Cardiac muscle cell (in vitro differentiated cells and primary cell): ENCODE results near the gene ADRA2C. TPM values are rescaled to one million over a fixed set of nuclear protein-coding genes. Genes with fewer than 3 reads are reported as not detected.

Source experiments
- DNase-seq, 2 donors: peaks; one replicate each; pipeline versions ENCODE4 v3.0.0 to v3.0.0-alpha.2; 2010 to 2017; ENCODE audit warnings: low read depth in 1 of 2, low spot score in 1 of 2
- H3K27ac ChIP-seq: fragments of 200-600 bp; sonication (generic); 2 replicates; pipeline ENCODE4 v1.5.1; 2016
- H3K27me3 ChIP-seq: fragments of 200-600 bp; sonication (generic); 2 replicates; pipeline ENCODE4 v1.6.0; 2016; ENCODE audit warnings: control low read depth
- H3K36me3 ChIP-seq: fragments of 200-600 bp; sonication (generic); 2 replicates; pipeline ENCODE4 v1.5.1; 2016; ENCODE audit warnings: control low read depth
- H3K4me1 ChIP-seq: fragments of 200-600 bp; sonication (generic); 2 replicates; pipeline ENCODE4 v1.8.1; 2017; ENCODE audit warnings: low read depth, mild to moderate bottlenecking, mixed run types
- H3K4me3 ChIP-seq: fragments of 200-600 bp; sonication (generic); 2 replicates; pipeline ENCODE4 v1.5.1; 2016; ENCODE audit warnings: mild to moderate bottlenecking
- H3K9me3 ChIP-seq: fragments of 200-600 bp; sonication (generic); 2 replicates; pipeline ENCODE4 v1.5.1; 2017; ENCODE audit warnings: low read depth, mild to moderate bottlenecking, control low read depth
- polyA plus RNA-seq: library from polyadenylated mRNA; unstranded; fragments of >200 nt; fragmentation: Nextera tagmentation; extraction: Ambion mirVana; gene quantifications from 2 replicates; pipeline ENCODE4 v1.2.1, GENCODE V29; 2016
- total RNA-seq: library from RNA; depleted of rRNA; stranded (reverse); fragments of >200 nt; gene quantifications from 2 replicates; pipeline ENCODE4 v1.2.3, GENCODE V29; 2016
- TF ChIP-seq, protein P1 (sequence below): IDR thresholded peaks from 2 replicates; pipeline ENCODE4 v1.5.1; 2012; ENCODE audit warnings: low read depth, mild to moderate bottlenecking, low read length

The ADRA2C gene
- total and polyA plus RNA-seq, 2 experiments from 2014 or later = 8.5 to 8.6 TPM

DNA sequence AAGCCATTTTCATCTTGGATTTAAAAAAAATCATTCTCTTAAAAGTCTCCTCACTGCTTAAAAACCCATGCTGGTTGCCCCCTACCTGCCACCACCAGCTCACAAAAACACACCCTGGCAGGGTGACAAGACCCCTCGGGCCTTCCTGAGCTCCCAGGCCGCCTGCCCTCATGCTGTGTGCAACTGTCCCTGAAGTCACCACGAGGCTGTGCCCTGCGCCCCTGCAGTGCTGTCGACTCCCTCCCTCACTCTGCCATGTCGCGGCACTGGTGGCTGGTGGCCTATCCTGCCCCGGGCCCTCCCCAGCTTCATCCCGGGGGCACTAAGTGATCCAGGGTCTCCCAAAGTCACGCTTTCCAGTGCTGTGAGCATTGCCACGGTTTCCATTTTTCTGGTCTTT, 46.3 kb upstream of the ADRA2C start:
- peaks cover 3% of the 10 kb centered on the region for H3K4me1 ChIP-seq
- H3K9me3 ChIP-seq = no peaks in the 10 kb centered on the region
- TF ChIP-seq, protein P1, sequence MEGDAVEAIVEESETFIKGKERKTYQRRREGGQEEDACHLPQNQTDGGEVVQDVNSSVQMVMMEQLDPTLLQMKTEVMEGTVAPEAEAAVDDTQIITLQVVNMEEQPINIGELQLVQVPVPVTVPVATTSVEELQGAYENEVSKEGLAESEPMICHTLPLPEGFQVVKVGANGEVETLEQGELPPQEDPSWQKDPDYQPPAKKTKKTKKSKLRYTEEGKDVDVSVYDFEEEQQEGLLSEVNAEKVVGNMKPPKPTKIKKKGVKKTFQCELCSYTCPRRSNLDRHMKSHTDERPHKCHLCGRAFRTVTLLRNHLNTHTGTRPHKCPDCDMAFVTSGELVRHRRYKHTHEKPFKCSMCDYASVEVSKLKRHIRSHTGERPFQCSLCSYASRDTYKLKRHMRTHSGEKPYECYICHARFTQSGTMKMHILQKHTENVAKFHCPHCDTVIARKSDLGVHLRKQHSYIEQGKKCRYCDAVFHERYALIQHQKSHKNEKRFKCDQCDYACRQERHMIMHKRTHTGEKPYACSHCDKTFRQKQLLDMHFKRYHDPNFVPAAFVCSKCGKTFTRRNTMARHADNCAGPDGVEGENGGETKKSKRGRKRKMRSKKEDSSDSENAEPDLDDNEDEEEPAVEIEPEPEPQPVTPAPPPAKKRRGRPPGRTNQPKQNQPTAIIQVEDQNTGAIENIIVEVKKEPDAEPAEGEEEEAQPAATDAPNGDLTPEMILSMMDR = no peak
- H3K36me3 ChIP-seq = no peaks in the 10 kb centered on the region
- H3K27me3 ChIP-seq = peaks cover 23% of the 10 kb centered on the region
- no peak for DNase-seq
- H3K27ac ChIP-seq = no peak overlapping the region
- no peak overlapping the region for H3K4me3 ChIP-seq

DNA sequence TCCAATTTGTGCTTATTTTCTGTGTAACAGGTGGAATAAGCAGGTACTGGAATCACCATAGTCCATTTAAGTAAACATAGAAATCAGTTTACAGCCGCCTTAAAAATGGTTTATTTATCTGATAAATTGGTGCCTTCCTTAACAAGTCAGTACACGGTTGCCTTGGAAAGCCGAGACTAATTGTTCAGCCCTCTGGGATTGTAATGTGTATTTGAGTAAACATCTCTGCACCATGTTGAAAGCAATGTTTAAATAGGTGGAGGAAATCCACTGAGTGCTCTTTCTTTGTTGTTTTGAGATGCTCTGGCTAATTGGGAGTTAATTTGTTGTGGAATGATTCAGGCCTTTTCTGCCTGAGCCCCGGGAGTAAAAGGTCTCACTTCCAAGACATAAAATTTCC, 45.7 kb upstream of the ADRA2C start:
- Histone ChIP-seq H3K27me3 (peaks cover 29% of the 10 kb centered on the region), H3K9me3 (no peaks in the 10 kb centered on the region), H3K4me1 (peaks cover 3% of the 10 kb centered on the region), H3K36me3 (no peaks in the 10 kb centered on the region), H3K4me3 (no peak overlapping the region), H3K27ac (no peak overlapping the region)
- no peak for DNase-seq
- TF ChIP-seq, protein P1 = no peak

DNA sequence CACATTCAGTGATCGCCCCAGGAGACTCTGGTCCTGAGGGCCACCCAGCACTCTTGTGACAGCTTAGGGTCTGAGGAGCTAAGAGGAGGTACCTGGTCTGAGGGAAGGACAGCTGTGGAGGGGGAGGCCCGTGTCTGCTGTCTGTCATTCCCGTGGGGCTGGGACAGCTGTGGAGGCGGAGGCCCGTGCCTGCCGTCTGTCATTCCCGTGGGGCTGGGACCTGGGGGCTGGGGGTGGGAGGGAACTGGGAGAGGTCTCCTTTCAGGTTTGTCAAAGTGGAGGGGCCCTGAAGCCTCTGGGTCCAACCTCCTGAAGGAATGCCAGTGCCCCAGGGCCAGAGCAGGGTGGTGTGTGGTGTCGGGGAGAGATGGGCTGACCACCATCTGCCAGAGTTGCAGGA, 45.0 kb upstream of the ADRA2C start:
- Histone ChIP-seq H3K4me3 (no peak overlapping the region), H3K27ac (no peak overlapping the region), H3K9me3 (no peaks in the 10 kb centered on the region), H3K36me3 (no peaks in the 10 kb centered on the region), H3K27me3 (peaks cover 37% of the 10 kb centered on the region), H3K4me1 (peaks cover 3% of the 10 kb centered on the region)
- no peak for DNase-seq
- TF ChIP-seq, protein P1 = no peak

DNA sequence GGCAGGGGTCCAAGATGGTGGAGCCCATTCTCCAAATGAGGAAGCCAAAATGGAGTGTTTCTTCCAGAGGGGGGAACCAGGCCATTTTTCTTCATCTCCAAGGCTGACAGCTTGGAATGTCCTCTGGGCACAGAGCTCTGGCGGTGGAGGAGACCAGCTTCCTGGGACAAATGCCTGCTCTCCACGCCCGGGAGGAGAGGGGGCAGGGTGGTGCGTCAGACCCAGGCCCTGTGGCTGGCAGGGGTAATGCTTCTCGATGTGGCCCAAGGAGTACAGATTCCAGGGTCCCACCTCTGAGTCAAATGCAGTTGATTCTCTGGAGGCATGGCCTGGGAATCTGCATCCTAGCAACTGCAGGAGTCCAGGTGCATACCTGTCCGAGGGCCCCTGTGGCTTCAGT, 44.6 kb upstream of the ADRA2C start:
- Histone ChIP-seq H3K4me1 (peaks cover 3% of the 10 kb centered on the region), H3K27ac (no peak overlapping the region), H3K27me3 (peaks cover 41% of the 10 kb centered on the region), H3K9me3 (no peaks in the 10 kb centered on the region), H3K4me3 (no peak overlapping the region), H3K36me3 (no peaks in the 10 kb centered on the region)
- TF ChIP-seq, protein P1 = no peak
- DNase-seq = no peak

DNA sequence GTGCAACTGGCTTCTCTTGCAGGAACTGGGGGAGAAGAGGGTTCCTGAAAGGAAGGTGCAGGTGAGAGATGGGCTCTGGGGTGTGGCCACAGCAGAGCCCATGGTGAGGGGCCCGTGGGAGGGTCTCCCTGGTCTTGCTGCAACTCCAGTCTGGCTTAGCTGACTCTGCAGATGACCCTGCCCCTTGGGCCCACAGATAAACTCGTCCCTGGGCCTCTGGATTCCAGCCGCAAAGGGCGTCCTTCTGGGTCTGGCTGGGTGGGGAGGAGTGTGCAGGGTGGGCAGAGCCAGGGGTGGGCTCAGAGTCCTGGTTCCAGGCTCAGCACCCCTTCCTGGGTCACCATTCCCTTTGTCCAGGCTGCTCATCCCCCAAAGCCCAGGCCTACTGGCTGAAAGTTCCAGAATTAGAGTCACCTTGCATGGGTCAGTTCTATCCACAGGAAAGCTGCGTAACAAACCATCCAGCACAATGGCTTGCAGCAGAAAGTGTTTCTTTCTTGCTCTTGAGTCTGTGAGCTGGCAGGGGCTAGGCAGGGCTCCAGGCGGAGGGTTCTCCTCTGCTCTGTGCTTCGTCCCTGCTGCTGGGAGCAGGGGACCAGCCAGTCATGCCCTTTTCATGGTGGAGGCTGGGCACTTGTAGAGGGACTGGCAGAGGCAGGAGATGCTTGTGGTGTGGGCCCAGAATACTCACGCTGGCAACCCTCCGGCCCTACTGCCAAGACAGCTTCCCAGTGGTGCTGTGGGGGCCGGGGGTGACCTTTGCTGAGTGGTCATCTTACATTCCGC, 43.5 kb upstream of the ADRA2C start:
- Histone ChIP-seq H3K27ac (no peak overlapping the region), H3K9me3 (no peaks in the 10 kb centered on the region), H3K4me3 (no peak overlapping the region), H3K27me3 (peaks cover 46% of the 10 kb centered on the region), H3K36me3 (no peaks in the 10 kb centered on the region), H3K4me1 (peaks cover 3% of the 10 kb centered on the region)
- TF ChIP-seq, protein P1 = no peak
- DNase-seq = no peak
